GM23338 (cell line): ENCODE results near the gene HMCN2. TPM values are rescaled to one million over a fixed set of nuclear protein-coding genes. Genes with fewer than 3 reads are reported as not detected.

Experiments used
- ATAC-seq: fragments of 200-7000 bp; cut with Tn5 transposase; 3 replicates; pipeline ENCODE4 v1.9.1; 2020
- DNase-seq: peaks from one replicate; pipeline ENCODE4 v3.0.0-alpha.2; 2015; ENCODE audit warnings: low spot score
- H2AFZ ChIP-seq: fragments of 200-600 bp; sonication (generic); 2 replicates; pipeline ENCODE4 v1.8.0; 2016; ENCODE audit warnings: antibody characterized with exemption, mild to moderate bottlenecking, moderate library complexity
- H3F3A ChIP-seq: fragments of 200-600 bp; sonication (generic); replicated peaks from 2 replicates; pipeline ENCODE4 v1.8.0; 2017; ENCODE audit warnings: antibody characterized with exemption, mixed run types, low read depth
- H3K27ac ChIP-seq: fragments of 200-600 bp; sonication (generic); 2 replicates; pipeline ENCODE4 v1.6.1; 2016; ENCODE audit warnings: low read depth
- H3K27me3 ChIP-seq: fragments of 200-600 bp; sonication (generic); 2 replicates; pipeline ENCODE4 v1.8.0; 2016; ENCODE audit warnings: mild to moderate bottlenecking, mixed run types, moderate library complexity; ENCODE audit not compliant: insufficient read depth
- H3K36me3 ChIP-seq: fragments of 200-600 bp; sonication (generic); 2 replicates; pipeline ENCODE4 v1.8.0; 2016; ENCODE audit warnings: mild to moderate bottlenecking; ENCODE audit not compliant: insufficient read depth
- H3K4me1 ChIP-seq: fragments of 200-600 bp; sonication (generic); 2 replicates; pipeline ENCODE4 v1.8.0; 2016; ENCODE audit warnings: mild to moderate bottlenecking, moderate library complexity; ENCODE audit not compliant: insufficient read depth
- H3K4me2 ChIP-seq: fragments of 200-600 bp; sonication (generic); 2 replicates; pipeline ENCODE4 v1.7.1; 2017; ENCODE audit warnings: mixed run types
- H3K4me3 ChIP-seq: fragments of 200-600 bp; sonication (generic); 2 replicates; pipeline ENCODE4 v1.6.1; 2016; ENCODE audit warnings: mixed run types
- H3K79me2 ChIP-seq: fragments of 200-600 bp; sonication (generic); replicated peaks from 2 replicates; pipeline ENCODE4 v1.8.0; 2017; ENCODE audit warnings: mild to moderate bottlenecking; ENCODE audit not compliant: insufficient read depth
- H3K9me2 ChIP-seq: fragments of 200-600 bp; sonication (generic); 2 replicates; pipeline ENCODE4 v1.8.0; 2017; ENCODE audit not compliant: insufficient read depth
- H4K20me1 ChIP-seq: fragments of 200-600 bp; sonication (generic); replicated peaks from 2 replicates; pipeline ENCODE4 v1.8.0; 2017; ENCODE audit warnings: mild to moderate bottlenecking; ENCODE audit not compliant: insufficient read depth
- H3K27ac Mint-ChIP-seq: 2 replicates; pipeline ENCODE4 v1.8.0; 2020; ENCODE audit warnings: inconsistent platforms, mild to moderate bottlenecking, moderate library complexity, mixed read lengths
- H3K27me3 Mint-ChIP-seq: 3 replicates; pipeline ENCODE4 v1.8.0; 2022; ENCODE audit warnings: low read depth, mild to moderate bottlenecking, moderate library complexity, mixed read lengths, inconsistent platforms; ENCODE audit not compliant: insufficient read depth, poor library complexity
- H3K36me3 Mint-ChIP-seq: 3 replicates; pipeline ENCODE4 v1.8.0; 2021; ENCODE audit warnings: low read depth, mild to moderate bottlenecking, inconsistent platforms, moderate library complexity, mixed read lengths
- H3K4me1 Mint-ChIP-seq: 3 replicates; pipeline ENCODE4 v1.8.0; 2020; ENCODE audit warnings: mild to moderate bottlenecking, inconsistent platforms, mixed read lengths
- H3K4me3 Mint-ChIP-seq: 3 replicates; pipeline ENCODE4 v1.8.0; 2021; ENCODE audit warnings: moderate library complexity, mild to moderate bottlenecking, inconsistent platforms, mixed read lengths
- H3K9me3 Mint-ChIP-seq: 3 replicates; pipeline ENCODE4 v1.8.0; 2020; ENCODE audit warnings: moderate library complexity, mild to moderate bottlenecking, inconsistent platforms, mixed read lengths
- CREB1 ChIP-seq: fragments of 250-450 bp; sonication (Bioruptor Pico); IDR thresholded peaks from 2 replicates; pipeline ENCODE4 v1.5.0; 2020; ENCODE audit warnings: low read depth, mild to moderate bottlenecking, moderate library complexity
- EZH2 ChIP-seq: fragments of 200-600 bp; sonication (generic); IDR thresholded peaks from one replicate; pipeline ENCODE4 v1.8.0; 2017; ENCODE audit warnings: antibody characterized with exemption, mild to moderate bottlenecking, low read depth; ENCODE audit not compliant: unreplicated experiment
- JUNB ChIP-seq: IDR thresholded peaks from one replicate; pipeline ENCODE4 v1.6.1; 2016; ENCODE audit warnings: antibody characterized with exemption; ENCODE audit not compliant: unreplicated experiment
- NANOG ChIP-seq: IDR thresholded peaks from 2 replicates; pipeline ENCODE4 v1.6.1; 2016; ENCODE audit warnings: antibody characterized with exemption, borderline replicate concordance
- ZNF114 ChIP-seq: fragments of 250-450 bp; sonication (Bioruptor Pico); IDR thresholded peaks from 2 replicates; pipeline ENCODE4 v1.5.0; 2020; ENCODE audit warnings: mild to moderate bottlenecking, moderate library complexity
- polyA plus RNA-seq: library from polyadenylated mRNA; unstranded; fragments of >200 nt; fragmentation: Nextera tagmentation; extraction: Ambion mirVana; gene quantifications from 2 replicates; pipeline ENCODE4 v1.2.1, GENCODE V29; 2016
- total RNA-seq: library from RNA; depleted of rRNA; stranded (reverse); fragments of >200 nt; shearing (Covaris generic); gene quantifications from 2 replicates; pipeline ENCODE4 v1.2.3, GENCODE V29; 2014
- TF ChIP-seq, protein P1 (sequence below): IDR thresholded peaks from 2 replicates; pipeline ENCODE4 v1.6.1; 2016; ENCODE audit warnings: antibody characterized with exemption
- TF ChIP-seq, protein P2 (sequence below), 2 experiments: fragments of 200-600 bp in 1 of 2; sonication (generic) in 1 of 2; conservative IDR thresholded peaks; 2 replicates each; pipeline versions ENCODE4 v1.5.1 to v1.6.1; 2016 to 2017; ENCODE audit warnings: antibody characterized with exemption in 2 of 2, low read depth in 2 of 2, mild to moderate bottlenecking in 2 of 2, moderate library complexity in 1 of 2

Gene HMCN2
- total and polyA plus RNA-seq, 2 experiments from 2014 or later, result 1.3 to 4.7 TPM

DNA sequence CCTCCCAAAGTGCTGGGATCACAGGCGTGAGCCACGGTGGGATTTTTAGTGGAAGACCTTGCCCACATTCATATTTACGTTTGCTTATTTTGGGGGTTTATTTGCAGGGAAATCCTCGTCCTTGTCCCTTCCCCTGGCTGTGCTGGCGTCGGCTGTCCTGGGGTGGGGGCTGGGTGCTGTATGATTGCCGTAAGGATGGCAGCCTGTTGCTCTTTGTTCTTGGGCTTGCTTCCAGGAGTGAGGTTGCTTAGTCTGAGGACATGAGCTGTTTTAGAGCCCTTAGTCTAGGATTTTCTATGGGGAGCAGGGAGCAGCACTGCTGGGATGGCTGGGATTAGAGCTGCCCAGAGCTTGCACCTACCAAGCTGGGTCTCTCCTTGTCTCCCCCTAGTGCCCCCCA, 93.4 kb downstream of the HMCN2 start:
- no peak overlapping the region for H3K4me3 Mint-ChIP-seq
- H3K4me2 ChIP-seq, result no peak overlapping the region
- H3K9me3 Mint-ChIP-seq, result no peaks in the 10 kb centered on the region; the same call in 2 of the 3 replicates
- no peaks in the 10 kb centered on the region for H3K36me3 ChIP-seq
- H3K4me1 Mint-ChIP-seq, result no peaks in the 10 kb centered on the region; the same call in 2 of the 3 replicates
- no peak overlapping the region for H3K27ac Mint-ChIP-seq
- no peak for TF ChIP-seq EZH2
- no peak for TF ChIP-seq CREB1 (CRISPR knock-in tag)
- ATAC-seq (no peak), DNase-seq (no peak)
- H3K79me2 ChIP-seq, result no peaks in the 10 kb centered on the region
- H3F3A ChIP-seq, result no peaks in the 10 kb centered on the region
- H3K27me3 Mint-ChIP-seq, result peaks cover 19% of the 10 kb centered on the region
- no peak overlapping the region for H3K27ac ChIP-seq
- 0 out of 2 replicates have a peak, but pooled peaks cover 2% of the 10 kb centered on the region for H3K9me2 ChIP-seq
- no peaks in the 10 kb centered on the region for H3K4me1 ChIP-seq
- H2AFZ ChIP-seq, result no peak overlapping the region
- H3K4me3 ChIP-seq, result no peak overlapping the region
- no peaks in the 10 kb centered on the region for H4K20me1 ChIP-seq
- H3K36me3 Mint-ChIP-seq, result peaks cover 25% of the 10 kb centered on the region
- no peaks in the 10 kb centered on the region for H3K27me3 ChIP-seq

DNA sequence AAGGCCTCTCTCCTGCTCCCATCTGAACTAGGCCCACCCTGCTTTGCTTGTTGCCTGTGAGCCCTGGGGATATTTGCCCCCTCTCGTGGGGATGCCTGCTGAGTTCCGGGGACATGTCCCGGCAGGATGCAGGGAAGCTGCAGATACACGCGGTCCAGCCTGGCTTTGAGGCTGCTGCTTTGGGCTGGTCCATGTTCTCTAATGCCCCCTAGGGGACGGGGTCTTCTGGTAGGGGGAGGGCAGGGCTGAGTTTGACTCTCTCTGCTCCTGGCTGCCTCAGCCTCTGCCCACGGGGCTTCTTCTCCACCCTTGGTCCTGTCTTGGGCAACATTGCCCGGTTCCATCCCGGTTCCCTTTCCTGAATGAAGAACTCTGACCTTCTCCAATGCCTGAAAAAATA, 94.3 kb downstream of the HMCN2 start:
- H3K36me3 ChIP-seq, result no peaks in the 10 kb centered on the region
- Mint-ChIP-seq H3K36me3 (peaks cover 25% of the 10 kb centered on the region), H3K9me3 (no peaks in the 10 kb centered on the region; the same call in 2 of the 3 replicates), H3K27ac (no peak overlapping the region; the same call in none of the 2 replicates), H3K4me3 (no peak overlapping the region), H3K4me1 (no peaks in the 10 kb centered on the region; the same call in 2 of the 3 replicates), H3K27me3 (peaks cover 17% of the 10 kb centered on the region)
- peak; percentile 53 for DNase-seq
- no peak overlapping the region for H3K4me2 ChIP-seq
- no peaks in the 10 kb centered on the region for H3F3A ChIP-seq
- no peaks in the 10 kb centered on the region for H3K4me1 ChIP-seq
- no peaks in the 10 kb centered on the region for H4K20me1 ChIP-seq
- ATAC-seq, result peak; percentile 70
- H3K4me3 ChIP-seq, result no peak overlapping the region
- no peak overlapping the region for H2AFZ ChIP-seq
- 0 out of 2 replicates have a peak, but pooled peaks cover 2% of the 10 kb centered on the region for H3K9me2 ChIP-seq
- H3K27me3 ChIP-seq, result no peaks in the 10 kb centered on the region
- H3K79me2 ChIP-seq, result no peaks in the 10 kb centered on the region
- TF ChIP-seq, protein P1, sequence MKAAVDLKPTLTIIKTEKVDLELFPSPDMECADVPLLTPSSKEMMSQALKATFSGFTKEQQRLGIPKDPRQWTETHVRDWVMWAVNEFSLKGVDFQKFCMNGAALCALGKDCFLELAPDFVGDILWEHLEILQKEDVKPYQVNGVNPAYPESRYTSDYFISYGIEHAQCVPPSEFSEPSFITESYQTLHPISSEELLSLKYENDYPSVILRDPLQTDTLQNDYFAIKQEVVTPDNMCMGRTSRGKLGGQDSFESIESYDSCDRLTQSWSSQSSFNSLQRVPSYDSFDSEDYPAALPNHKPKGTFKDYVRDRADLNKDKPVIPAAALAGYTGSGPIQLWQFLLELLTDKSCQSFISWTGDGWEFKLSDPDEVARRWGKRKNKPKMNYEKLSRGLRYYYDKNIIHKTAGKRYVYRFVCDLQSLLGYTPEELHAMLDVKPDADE, result no peak
- TF ChIP-seq NANOG (no peak), ZNF114 (CRISPR knock-in tag) (no peak), JUNB (no peak)
- TF ChIP-seq, protein P2, sequence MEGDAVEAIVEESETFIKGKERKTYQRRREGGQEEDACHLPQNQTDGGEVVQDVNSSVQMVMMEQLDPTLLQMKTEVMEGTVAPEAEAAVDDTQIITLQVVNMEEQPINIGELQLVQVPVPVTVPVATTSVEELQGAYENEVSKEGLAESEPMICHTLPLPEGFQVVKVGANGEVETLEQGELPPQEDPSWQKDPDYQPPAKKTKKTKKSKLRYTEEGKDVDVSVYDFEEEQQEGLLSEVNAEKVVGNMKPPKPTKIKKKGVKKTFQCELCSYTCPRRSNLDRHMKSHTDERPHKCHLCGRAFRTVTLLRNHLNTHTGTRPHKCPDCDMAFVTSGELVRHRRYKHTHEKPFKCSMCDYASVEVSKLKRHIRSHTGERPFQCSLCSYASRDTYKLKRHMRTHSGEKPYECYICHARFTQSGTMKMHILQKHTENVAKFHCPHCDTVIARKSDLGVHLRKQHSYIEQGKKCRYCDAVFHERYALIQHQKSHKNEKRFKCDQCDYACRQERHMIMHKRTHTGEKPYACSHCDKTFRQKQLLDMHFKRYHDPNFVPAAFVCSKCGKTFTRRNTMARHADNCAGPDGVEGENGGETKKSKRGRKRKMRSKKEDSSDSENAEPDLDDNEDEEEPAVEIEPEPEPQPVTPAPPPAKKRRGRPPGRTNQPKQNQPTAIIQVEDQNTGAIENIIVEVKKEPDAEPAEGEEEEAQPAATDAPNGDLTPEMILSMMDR (conservative IDR thresholded peaks at IDR 0.05; ENCODE audit: low read depth in 2 of 2), result peak; percentile 22 to 58; a peak in 3 of 4 replicates
- H3K27ac ChIP-seq, result no peak overlapping the region

DNA sequence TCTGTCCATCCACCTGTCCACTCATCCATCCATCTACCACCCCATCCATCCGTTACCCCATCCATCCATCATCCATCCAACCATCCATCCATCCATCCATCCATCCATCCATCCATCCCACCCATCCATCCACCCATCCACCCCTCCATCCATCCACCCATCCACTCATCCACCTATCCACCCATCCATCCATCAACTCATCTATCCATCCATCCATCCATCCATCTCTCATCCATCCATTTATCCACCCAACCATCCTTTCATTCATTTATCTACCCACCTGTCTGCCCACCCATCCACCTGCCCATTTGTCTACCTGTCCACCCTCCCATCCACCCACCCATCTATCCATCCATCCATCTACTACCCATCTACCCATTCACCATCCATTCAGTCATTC, 95.1 kb downstream of the HMCN2 start:
- Mint-ChIP-seq H3K4me3 (no peak overlapping the region), H3K4me1 (no peaks in the 10 kb centered on the region; the same call in 2 of the 3 replicates), H3K27me3 (peaks cover 14% of the 10 kb centered on the region), H3K36me3 (peaks cover 25% of the 10 kb centered on the region), H3K9me3 (no peaks in the 10 kb centered on the region; the same call in 2 of the 3 replicates), H3K27ac (no peak overlapping the region)
- Histone ChIP-seq H3K36me3 (no peaks in the 10 kb centered on the region), H3K27ac (no peak overlapping the region), H3K79me2 (no peaks in the 10 kb centered on the region), H3K4me2 (no peak overlapping the region), H3K27me3 (no peaks in the 10 kb centered on the region), H2AFZ (no peak overlapping the region), H3F3A (no peaks in the 10 kb centered on the region), H4K20me1 (no peaks in the 10 kb centered on the region), H3K4me3 (no peak overlapping the region), H3K4me1 (no peaks in the 10 kb centered on the region), H3K9me2 (0 out of 2 replicates have a peak, but pooled peaks cover 2% of the 10 kb centered on the region)
- no peak for DNase-seq
- no peak for ATAC-seq
- no peak for TF ChIP-seq JUNB
- TF ChIP-seq, protein P2 (conservative IDR thresholded peaks at IDR 0.05; ENCODE audit: low read depth in 2 of 2), result no peak
